GF-D8 (cell line): ENCODE measurements around the gene SIK3.

Experiments used
- DNase-seq: peaks from one replicate; lab custom pipeline; 2025; lab: John Stamatoyannopoulos, UW

The SIK3 gene

DNA sequence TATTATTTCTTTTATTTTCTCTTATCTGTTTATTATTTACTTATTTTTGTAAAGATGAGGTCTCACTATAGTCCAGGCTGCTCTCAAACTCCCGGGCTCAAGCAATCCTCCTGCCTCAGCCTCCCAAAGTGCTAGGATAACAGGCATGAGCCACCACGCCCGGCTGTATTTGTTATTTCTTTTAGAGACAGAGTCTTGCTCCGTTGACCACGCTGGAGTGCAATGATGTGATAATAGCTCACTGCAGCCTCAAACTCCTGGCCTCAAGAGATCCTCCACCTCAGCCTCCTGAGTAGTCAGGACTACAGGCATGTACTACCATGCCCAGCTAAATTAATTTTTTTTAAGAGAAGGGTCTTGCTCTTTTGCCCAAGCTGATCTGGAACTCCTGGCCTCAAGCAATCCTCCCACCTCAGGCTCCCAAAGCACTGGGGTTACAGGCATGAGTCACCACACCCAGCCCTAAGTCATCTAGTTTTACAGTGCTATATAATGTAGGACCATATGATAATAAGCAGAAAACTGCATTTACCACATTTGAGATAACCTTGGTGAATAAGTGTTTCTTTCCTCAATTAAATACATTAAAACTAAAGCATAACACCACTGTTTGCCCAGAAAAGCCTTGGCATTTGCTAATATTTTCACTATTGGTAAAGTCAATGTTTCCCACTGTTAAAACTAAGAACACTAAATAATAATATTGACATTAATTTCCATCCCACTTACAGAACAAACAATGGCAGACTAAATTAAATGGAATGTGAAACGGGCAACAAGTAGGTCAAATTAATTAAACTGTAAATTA, 127.5 kb downstream of the SIK3 start:
- no peak for DNase-seq

DNA sequence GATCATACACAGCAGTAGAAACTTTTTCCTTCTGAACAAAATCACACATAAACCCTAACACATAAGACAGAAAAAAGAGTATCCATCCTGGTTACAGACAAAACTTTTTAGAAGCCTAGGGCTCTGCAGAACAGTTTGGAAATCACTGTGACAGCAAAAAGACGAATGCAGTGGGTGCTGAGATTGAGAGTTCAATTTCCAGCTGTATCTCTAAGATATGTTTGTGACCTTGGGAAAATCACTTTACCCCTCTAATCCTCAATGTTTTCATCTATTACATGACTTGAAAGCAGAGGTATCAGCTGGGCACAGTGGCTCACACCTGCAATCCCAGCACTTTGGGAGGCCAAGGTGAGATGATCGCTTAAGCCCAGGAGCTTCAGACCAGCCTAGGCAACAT, 128.5 kb downstream of the SIK3 start:
- DNase-seq, result no peak

DNA sequence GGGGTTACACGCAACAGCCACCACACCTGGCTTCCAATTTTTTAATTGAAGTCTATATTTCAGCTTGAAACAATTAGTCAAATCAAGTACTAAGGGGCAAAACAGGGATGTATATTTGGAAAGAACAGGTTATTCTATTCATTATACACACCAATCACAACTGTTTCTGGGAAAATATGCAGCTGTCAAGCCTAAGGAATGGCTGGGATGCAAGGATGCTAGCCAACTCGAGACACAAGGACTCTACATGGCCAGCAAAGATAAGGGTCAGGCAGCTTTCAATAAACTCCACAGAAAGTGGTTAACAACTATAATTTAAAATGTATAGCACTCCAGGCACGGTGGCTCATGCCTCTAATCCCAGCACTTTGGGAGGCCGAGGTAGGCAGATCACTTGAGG, 134.0 kb downstream of the SIK3 start:
- no peak for DNase-seq

DNA sequence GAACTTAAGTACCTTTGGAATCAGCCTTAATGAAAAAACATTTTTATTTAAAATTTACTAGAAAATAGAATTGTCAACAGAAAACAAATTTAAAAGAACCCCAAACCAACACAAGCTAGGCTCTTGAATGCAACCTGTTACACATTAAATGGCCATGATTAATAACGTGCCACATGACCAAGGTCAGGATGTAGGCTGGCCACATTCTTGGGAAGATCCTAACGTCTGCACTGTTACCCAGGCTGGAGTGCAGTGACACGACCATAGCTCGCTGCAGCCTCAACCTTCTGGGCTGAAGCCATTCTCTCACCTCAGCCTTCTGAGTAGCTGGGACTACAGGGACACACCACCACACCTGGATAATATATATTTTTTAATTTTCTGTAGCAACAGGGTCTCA, 134.4 kb downstream of the SIK3 start:
- DNase-seq, result no peak

DNA sequence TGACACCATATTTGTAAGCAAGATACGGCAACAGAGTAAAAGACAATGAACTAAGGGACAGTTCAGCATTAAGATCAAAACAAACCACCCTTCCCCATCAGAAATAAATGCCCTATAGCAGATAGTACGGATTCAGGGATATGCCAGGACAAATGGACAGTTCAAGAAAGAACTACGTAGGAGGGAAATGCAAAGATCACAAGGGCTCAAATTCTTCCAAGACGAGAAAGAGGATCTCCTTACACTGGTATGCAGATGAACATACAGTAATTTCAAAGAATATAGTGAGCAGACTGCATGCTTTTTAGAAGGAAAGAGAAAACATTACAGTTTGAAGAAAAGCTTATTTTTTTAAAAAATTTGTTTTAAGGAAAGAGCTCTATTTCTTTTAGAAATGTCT, 136.1 kb downstream of the SIK3 start:
- DNase-seq, result no peak

DNA sequence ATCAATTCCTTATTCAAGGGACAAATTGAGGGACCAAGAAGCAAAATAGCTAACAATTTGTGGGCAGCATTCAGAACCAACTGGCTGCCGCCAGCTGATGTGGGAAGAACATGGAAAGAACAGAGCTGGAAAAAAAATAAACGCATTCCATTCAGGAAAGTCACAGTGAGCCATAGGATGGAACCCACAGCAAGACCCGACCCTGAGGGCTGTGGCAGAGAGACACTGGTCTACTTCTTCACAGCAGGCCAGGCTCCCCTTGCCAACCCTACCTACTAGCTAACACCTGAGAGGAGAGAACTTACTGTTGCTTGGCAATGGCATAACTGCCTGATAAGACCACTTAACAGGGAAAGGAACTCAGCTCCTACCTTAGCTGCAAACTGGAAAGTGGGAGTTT, 137.3 kb downstream of the SIK3 start:
- DNase-seq, result no peak

DNA sequence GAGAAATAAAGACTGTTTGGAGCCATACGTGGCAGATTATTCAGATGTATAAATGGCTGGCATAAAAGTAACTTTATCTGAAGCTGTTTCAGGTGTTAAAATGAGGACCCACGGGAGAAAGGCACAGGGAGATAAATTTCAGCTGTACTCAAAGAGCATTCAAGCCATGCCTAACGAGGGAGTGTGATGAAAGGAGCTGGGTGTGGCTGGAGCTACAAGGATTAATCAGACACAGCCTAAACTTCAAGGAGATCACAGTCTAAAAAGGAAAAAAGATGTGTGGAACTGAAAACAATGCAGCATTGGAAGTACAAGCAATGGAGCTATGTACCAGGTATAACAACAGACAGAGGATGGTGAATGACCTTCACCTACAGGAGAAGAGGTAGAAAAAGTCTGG, 140.0 kb downstream of the SIK3 start:
- no peak for DNase-seq

GRCh38 chr11:116955949-116956348, 142.3 kb downstream of the SIK3 start:
- DNase-seq, result no peak

- no peak for DNase-seq
These were observed 142.7 kb downstream of the SIK3 start for GRCh38 chr11:116955548-116955947.

DNA sequence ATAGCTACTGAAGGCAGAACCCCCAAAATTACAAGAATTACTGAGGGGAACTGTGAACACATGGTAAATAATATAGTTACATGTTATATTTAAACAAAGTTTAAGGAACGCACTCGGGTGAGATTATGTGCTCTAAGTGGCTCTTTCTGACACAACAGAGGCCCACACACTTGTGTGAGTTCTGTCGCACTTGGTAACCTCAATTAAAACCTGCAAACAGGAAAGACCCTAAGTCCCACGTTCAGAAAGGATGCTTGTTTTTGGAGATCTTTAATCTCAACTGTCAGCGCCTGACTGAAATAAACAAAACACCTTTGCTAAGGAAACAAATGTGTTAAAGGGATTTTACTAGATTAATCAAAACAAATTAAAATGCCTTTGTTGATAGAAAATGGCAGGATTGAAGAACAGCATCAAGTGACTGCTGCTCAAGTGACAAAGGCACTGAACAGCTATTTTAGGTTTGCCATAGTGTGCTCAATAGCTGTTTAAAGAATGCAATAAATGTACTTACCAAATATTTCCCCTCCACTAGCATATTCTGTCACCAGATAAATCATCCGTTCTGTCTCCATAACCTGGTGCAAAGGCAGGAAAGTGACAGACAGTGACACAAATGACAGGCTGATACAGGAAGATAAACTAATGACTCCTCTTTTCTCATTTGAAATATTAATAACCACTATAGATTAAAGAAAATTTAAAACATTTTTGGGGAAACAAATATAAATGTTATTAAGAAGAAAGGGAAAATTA, 144.5 kb downstream of the SIK3 start:
- DNase-seq, result no peak

GRCh38 chr11:116951762-116952161, 146.5 kb downstream of the SIK3 start:
- no peak for DNase-seq

- DNase-seq, result no peak
These were observed 148.0 kb downstream of the SIK3 start for GRCh38 chr11:116950210-116950609.

DNA sequence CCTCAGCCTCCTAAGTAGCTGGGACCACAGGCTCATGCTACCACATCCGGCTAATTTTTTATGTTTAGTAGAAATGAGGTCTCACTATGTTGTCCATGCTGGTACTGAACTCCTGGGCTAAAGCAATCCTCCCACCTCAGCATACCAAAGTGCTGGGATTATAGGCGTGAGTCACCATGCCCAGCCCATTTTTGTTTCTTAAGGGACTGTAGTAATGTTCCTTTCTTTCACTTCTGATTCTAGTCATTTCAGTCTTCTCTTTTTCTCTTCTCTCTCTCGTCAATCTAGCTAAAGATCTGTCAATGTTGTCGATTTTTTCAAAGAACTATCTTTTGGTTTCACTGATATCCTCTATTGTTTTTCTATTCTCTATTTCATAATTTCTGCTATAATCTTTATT, 149.8 kb downstream of the SIK3 start:
- DNase-seq, result peak; percentile 57

DNA sequence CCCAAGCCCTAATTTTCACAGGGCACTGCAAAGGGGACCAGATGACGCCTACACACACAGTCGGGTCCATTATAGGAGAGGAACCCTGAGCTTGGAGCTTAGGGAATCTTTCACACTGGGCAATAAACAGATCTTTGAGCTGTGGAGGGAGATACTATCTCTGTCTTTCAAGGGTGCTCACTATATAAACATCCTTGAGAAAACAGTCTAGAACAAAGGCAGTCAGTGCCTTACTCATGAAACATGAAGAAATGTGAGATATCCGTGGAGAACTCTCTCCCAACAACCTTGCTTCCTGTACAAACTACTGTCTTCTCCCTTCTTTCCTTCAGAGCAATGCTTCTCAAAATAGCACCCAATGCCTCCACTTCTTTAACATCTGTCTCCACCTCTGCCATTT, 151.8 kb downstream of the SIK3 start:
- no peak for DNase-seq

GRCh38 chr11:116939499-116939898, 158.7 kb downstream of the SIK3 start:
- no peak for DNase-seq

DNA sequence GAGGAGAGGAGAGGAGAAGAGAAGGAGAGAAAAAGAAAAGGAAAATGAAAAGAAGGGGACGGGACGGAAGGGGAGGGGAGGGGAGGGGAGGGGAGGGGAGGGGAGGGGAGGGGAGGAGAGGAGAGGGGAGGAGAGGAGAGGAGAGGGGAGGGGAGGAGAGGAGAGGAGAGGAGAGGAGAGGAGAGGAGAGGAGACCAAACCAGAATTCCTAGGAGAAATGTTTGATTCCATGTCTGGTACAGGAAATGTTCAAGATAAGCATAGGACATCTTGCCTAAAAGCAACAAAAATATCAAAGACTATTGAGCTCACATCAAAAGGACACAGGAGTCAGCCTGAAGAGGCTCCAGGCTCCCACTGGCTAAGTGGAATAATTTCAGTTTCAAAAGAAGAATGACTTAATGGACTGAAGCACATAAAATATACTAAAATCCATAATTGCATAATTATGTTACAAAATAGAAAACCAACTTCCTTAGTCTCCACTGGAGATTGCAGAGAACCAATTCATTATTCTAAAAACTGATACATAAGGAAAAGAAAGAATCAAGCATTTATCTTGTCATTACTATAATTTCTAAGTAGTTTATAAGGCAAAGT, 159.7 kb downstream of the SIK3 start:
- DNase-seq, result peak; percentile 84

DNA sequence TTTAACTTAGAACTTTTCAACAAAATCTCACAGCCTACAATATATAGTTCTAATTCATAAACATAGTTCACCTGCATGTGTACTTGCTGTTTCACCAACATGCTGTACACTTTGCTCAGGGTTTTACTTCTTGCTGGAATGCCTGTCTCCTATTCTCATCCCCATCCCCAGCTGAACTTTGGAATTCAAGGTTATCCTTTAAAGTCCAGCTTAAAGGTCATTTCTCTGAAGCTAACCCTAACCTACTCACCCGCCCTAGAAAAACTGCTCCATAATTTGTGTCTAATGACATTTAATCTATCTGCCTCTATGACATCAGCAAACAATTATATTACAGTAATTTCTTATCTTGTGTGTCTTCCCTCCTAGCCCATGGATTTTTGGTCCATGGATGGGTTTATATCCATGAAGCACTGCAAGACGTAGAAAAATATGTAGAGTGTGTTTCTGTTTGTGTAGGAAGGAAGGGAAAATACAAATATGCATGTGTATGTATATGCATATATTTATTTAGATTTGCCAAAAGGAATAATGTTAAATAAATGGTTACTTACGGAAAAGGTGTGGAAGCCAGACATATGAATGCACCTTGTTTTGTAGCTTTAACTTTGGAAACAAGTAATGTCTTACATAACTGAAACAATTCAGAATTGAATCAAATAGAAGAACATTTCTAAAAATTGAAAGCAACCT, 161.3 kb downstream of the SIK3 start:
- DNase-seq, result no peak

GRCh38 chr11:116935514-116935913, 162.7 kb downstream of the SIK3 start:
- DNase-seq, result no peak

GRCh38 chr11:116935089-116935488, 163.1 kb downstream of the SIK3 start:
- no peak for DNase-seq

- no peak for DNase-seq
These were observed 164.3 kb downstream of the SIK3 start for GRCh38 chr11:116933961-116934360.

- DNase-seq, result no peak
These were observed 166.0 kb downstream of the SIK3 start for GRCh38 chr11:116932181-116932580.

DNA sequence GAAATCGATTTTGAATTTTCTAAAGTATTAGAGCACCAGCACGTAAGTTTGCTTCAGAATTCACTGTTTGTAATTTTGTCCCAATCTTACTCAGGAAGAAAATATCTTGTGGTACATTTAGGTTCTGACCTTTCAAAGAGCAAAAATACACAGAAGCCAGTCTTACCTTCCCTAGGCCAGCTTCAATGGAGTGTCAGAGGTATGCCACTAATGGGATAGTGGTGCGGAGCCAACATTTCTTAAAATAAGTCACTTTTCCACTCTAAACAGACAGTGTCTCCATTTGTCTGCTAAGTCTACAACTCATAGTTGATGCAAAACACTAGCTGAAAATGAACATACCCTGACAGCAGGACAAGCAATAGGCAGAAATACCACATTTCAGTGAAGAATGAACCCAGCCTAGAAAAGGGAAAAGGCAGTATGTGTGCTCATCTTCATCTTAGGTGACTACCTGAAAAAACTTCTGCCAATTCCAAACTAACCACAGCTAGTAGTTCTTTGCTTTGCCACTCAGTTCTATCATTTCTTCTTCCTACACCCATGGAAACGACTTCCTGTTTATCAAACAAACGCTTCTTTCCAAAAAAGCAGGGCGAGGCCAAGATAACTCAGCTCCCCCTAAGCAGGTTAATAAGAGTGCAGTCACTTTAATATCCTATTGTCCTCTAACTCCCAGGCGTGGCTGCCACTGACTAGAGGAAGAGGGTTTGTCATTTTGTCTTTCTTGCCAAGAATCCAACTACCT, 166.8 kb downstream of the SIK3 start:
- peak; percentile 89 for DNase-seq
